K562 (cell line): ENCODE measurements around the gene ZSWIM4. TPM values are rescaled to one million over a fixed set of nuclear protein-coding genes. Genes with fewer than 3 reads are reported as not detected.

Experiments used
- ATAC-seq: fragments of 200-7000 bp; cut with Tn5 transposase; 3 replicates; pipeline ENCODE4 v1.9.1; 2020; ENCODE audit warnings: moderate library complexity
- BruUV-seq: library from RNA; stranded (reverse); fragments of 400-500 nt; replicated peaks from 2 replicates; lab custom pipeline; 2021; lab: Mats Ljungman, UMichigan
- CTCF ChIA-PET: fragments of 300-600 bp; formaldehyde crosslinking; extraction: SDS; loops from one replicate; lab custom pipeline; 2021; ENCODE audit warnings: low intra/inter-chr PET ratio; lab: Yijun Ruan, JAX
- POLR2A ChIA-PET: fragments of 300-600, 350-650 bp; sonication (Branson Sonifier 250); formaldehyde crosslinking; extraction: SDS; loops from one replicate; lab custom pipeline; 2021; ENCODE audit warnings: antibody characterized with exemption, inconsistent platforms; lab: Yijun Ruan, JAX
- DNase-seq, 4 experiments: peaks; one replicate each; pipeline versions ENCODE4 v3.0.0 to v3.0.0-alpha.2; 2011 to 2018; ENCODE audit warnings: low spot score in 3 of 4, mixed read lengths in 3 of 4; ENCODE audit errors: extremely low read depth in 1 of 4
- FAIRE-seq: peaks from 2 replicates; lab custom pipeline; 2011; peaks lifted over from hg19 to GRCh38; lab: Jason Lieb, UNC
- H2AFZ ChIP-seq: 2 replicates; pipeline ENCODE4 v1.6.0; 2011; ENCODE audit warnings: low read depth, low read length, control low read depth, inconsistent platforms
- H3K27ac ChIP-seq: fragments of 200-600 bp; 3 replicates; pipeline ENCODE4 v1.8.0; 2011; ENCODE audit warnings: low read depth, mild to moderate bottlenecking, control low read depth, inconsistent platforms, low read length, moderate library complexity, mixed read lengths; ENCODE audit errors: extremely low read depth
- H3K27me3 ChIP-seq, 2 experiments: fragments of 300-600 bp in 1 of 2; 2 replicates in 1 of 2; 3 replicates in 1 of 2; pipeline versions ENCODE4 v1.6.0 to v1.8.0; 2011; ENCODE audit warnings: inconsistent platforms in 2 of 2, low read length in 2 of 2, mild to moderate bottlenecking in 1 of 2, mixed read lengths in 1 of 2, moderate library complexity in 1 of 2; ENCODE audit not compliant: control insufficient read depth in 2 of 2, insufficient read depth in 2 of 2
- H3K36me3 ChIP-seq: fragments of 300-600 bp; 3 replicates; pipeline ENCODE4 v1.8.0; 2011; ENCODE audit warnings: mild to moderate bottlenecking, low read length, inconsistent platforms; ENCODE audit not compliant: control insufficient read depth, insufficient read depth
- H3K4me1 ChIP-seq, 2 experiments: fragments of 200-600 bp in 1 of 2; replicated peaks in 1 of 2; 2 replicates in 1 of 2; 3 replicates in 1 of 2; pipeline versions ENCODE4 v1.5.1 to v1.8.0; 2011; ENCODE audit warnings: inconsistent platforms in 2 of 2, low read length in 2 of 2, mild to moderate bottlenecking in 1 of 2, mixed read lengths in 1 of 2, moderate library complexity in 1 of 2; ENCODE audit not compliant: control insufficient read depth in 2 of 2, insufficient read depth in 2 of 2
- H3K4me2 ChIP-seq: 2 replicates; pipeline ENCODE4 v1.6.1; 2011; ENCODE audit warnings: low read length, control low read depth, inconsistent platforms, mixed read lengths; ENCODE audit not compliant: insufficient read depth
- H3K4me3 ChIP-seq: fragments of 200-600 bp; sonication (generic), shearing (Covaris generic); 2 replicates; pipeline ENCODE4 v1.5.1; 2016; ENCODE audit warnings: control low read depth, inconsistent platforms
- H3K79me2 ChIP-seq: fragments of 200-600 bp; 3 replicates; pipeline ENCODE4 v1.8.0; 2011; ENCODE audit warnings: low read length, inconsistent platforms; ENCODE audit not compliant: control insufficient read depth, insufficient read depth
- H3K9ac ChIP-seq, 2 experiments: 2 replicates each; pipeline versions ENCODE4 v1.6.0 to v1.6.1; 2011; ENCODE audit warnings: low read depth in 2 of 2, low read length in 2 of 2, control low read depth in 1 of 2, inconsistent platforms in 1 of 2, mild to moderate bottlenecking in 1 of 2, mixed read lengths in 1 of 2; ENCODE audit not compliant: insufficient read depth in 1 of 2
- H3K9me1 ChIP-seq: one replicate; pipeline ENCODE4 v1.6.0; 2011; ENCODE audit warnings: inconsistent platforms, mild to moderate bottlenecking, low read length, moderate library complexity; ENCODE audit not compliant: control insufficient read depth, insufficient read depth
- H3K9me3 ChIP-seq: replicated peaks from 2 replicates; pipeline ENCODE4 v1.5.1; 2011; ENCODE audit warnings: low read depth, low read length, inconsistent platforms; ENCODE audit not compliant: control insufficient read depth, insufficient read depth
- H4K20me1 ChIP-seq: replicated peaks from 2 replicates; pipeline ENCODE4 v1.6.1; 2011; ENCODE audit warnings: low read length, inconsistent platforms, mixed read lengths; ENCODE audit not compliant: control insufficient read depth, insufficient read depth
- BCOR ChIP-seq: fragments of 450-650 bp; IDR thresholded peaks from 2 replicates; pipeline ENCODE4 v1.6.1; 2016
- BRF2 ChIP-seq: IDR thresholded peaks from 3 replicates; pipeline ENCODE4 v1.6.1; 2011; ENCODE audit warnings: borderline replicate concordance, mild to moderate bottlenecking; ENCODE audit not compliant: insufficient read length, insufficient read depth
- CUX1 ChIP-seq: fragments of 200-800 bp; sonication (Bioruptor generic); IDR thresholded peaks from 2 replicates; pipeline ENCODE4 v1.6.1; 2016; ENCODE audit warnings: missing genetic modification characterization, missing compliant biosample characterization
- E2F6 ChIP-seq, 2 experiments: IDR thresholded peaks; 2 replicates each; pipeline ENCODE4 v1.6.1; 2011; ENCODE audit warnings: borderline replicate concordance in 1 of 2, control low read depth in 1 of 2, low read depth in 1 of 2, low read length in 1 of 2, mild to moderate bottlenecking in 1 of 2, mixed read lengths in 1 of 2, moderate library complexity in 1 of 2; ENCODE audit not compliant: insufficient read depth in 1 of 2, insufficient read length in 1 of 2, poor library complexity in 1 of 2, severe bottlenecking in 1 of 2; ENCODE audit errors: extremely low read depth in 1 of 2
- FOXK2 ChIP-seq, 2 experiments: fragments of 450-650 bp; IDR thresholded peaks in 1 of 2; conservative IDR thresholded peaks in 1 of 2; 2 replicates each; pipeline ENCODE4 v1.6.1; 2016; ENCODE audit warnings: low read depth in 2 of 2, mild to moderate bottlenecking in 1 of 2
- GABPA ChIP-seq: fragments of 200-800 bp; sonication (Bioruptor generic); conservative IDR thresholded peaks from 2 replicates; pipeline ENCODE4 v1.6.1; 2016; ENCODE audit warnings: low read depth, missing genetic modification characterization, missing compliant biosample characterization
- GABPB1 ChIP-seq: sonication (generic); formaldehyde crosslinking; IDR thresholded peaks from 2 replicates; pipeline ENCODE4 v1.8.0; 2022; ENCODE audit warnings: mild to moderate bottlenecking, missing genetic modification reagents
- RAD51 ChIP-seq: fragments of 450-650 bp; IDR thresholded peaks from 2 replicates; pipeline ENCODE4 v1.7.1; 2016; ENCODE audit warnings: low read depth, mild to moderate bottlenecking, borderline replicate concordance
- SIN3A ChIP-seq, 2 experiments: fragments of 150-350 bp in 1 of 2; IDR thresholded peaks; 2 replicates each; pipeline ENCODE4 v1.6.1; 2011 to 2016; ENCODE audit warnings: borderline replicate concordance in 2 of 2, low read depth in 2 of 2, low read length in 2 of 2, mild to moderate bottlenecking in 2 of 2, moderate library complexity in 2 of 2; ENCODE audit not compliant: control insufficient read depth in 1 of 2
- TCF7L2 ChIP-seq: fragments of 150-350 bp; IDR thresholded peaks from 2 replicates; pipeline ENCODE4 v1.6.1; 2016; ENCODE audit warnings: low read depth, mild to moderate bottlenecking, low read length, moderate library complexity
- ZBTB12 ChIP-seq: fragments of 250-450 bp; sonication (Bioruptor Pico); IDR thresholded peaks from 2 replicates; pipeline ENCODE4 v1.4.0; 2020
- WGBS: fragments of 100-300 bp; shearing (Covaris generic); methylation state at CpG from one replicate; pipeline ENCODE4 v1.1.6; 2016; ENCODE audit warnings: low coverage, mixed read lengths; ENCODE audit not compliant: insufficient coverage; ENCODE audit errors: missing lambda C conversion rate; 5-methylcytosine and 5-hydroxymethylcytosine counted together
- in situ Hi-C: fragments of 300-500 bp; cut with MboI; formaldehyde crosslinking; loops from 4 replicates; pipeline ENCODE4 v1.15.0; 2018; ENCODE audit warnings: inconsistent platforms, mixed read lengths
- intact Hi-C: fragments of 100-400 bp; cut with micrococcal nuclease; formaldehyde crosslinking; loops from 2 replicates; pipeline ENCODE4 v1.14.2; 2022
- polyA plus RNA-seq, 8 experiments: library from polyadenylated mRNA; depleted of rRNA in 4 of 8; stranded (reverse) in 5 of 8; unstranded in 3 of 8; fragments of >200 nt; fragmentation: Nextera tagmentation in 2 of 8; fragmentation: Illumina TruSeq in 1 of 8; extraction: Ambion mirVana in 2 of 8; extraction: Trizol in 1 of 8; gene quantifications; 2 replicates each; pipeline versions ENCODE4 v1.2.1 to v1.2.3, GENCODE V29; 2011 to 2014; ENCODE audit warnings: inconsistent platforms in 1 of 8, missing spikeins in 1 of 8
- total RNA-seq, 7 experiments: library from RNA; depleted of rRNA in 6 of 7; stranded (reverse); fragments of >200 nt in 6 of 7; fragmentation: Illumina TruSeq in 2 of 7; extraction: Trizol in 2 of 7; gene quantifications; 2 replicates each; pipeline versions ENCODE4 v1.2.1 to v1.2.3, GENCODE V29; 2011 to 2021; ENCODE audit warnings: low replicate concordance in 1 of 7

ZSWIM4 gene
- total and polyA plus RNA-seq, 9 of the 15 experiments (the other 6 are each of a cell fraction or from before 2014, with no cell fraction given): 0.25 to 3.7 (median 0.79) TPM; not detected in 2

- ChIA-PET POLR2A (interaction anchor here (0.6 to 2.0 kb wide), 6 partner anchors 9 to 604 kb away, joined by 3 to 6 read pairs (median 3); partner anchors contain the start of gene C19orf53), CTCF (no interaction called here)
- Histone ChIP-seq H3K4me2 (peak overlapping the region; percentile 85), H2AFZ (peak overlapping the region; percentile 61; the same call in 1 of the 2 replicates), H3K36me3 (peaks cover 62% of the 10 kb centered on the region; the same call in 1 of the 3 replicates), H3K4me1 (peaks cover 7 to 43% of the 10 kb centered on the region in 2 experiments; a peak in 3 of 5 replicates), H3K9ac (peak overlapping the region; percentile 61 to 97), H3K27me3 (no peaks in the 10 kb centered on the region), H3K4me3 (peak overlapping the region; percentile 60), H3K9me3 (no peaks in the 10 kb centered on the region), H4K20me1 (no peaks in the 10 kb centered on the region), H3K9me1 (no peaks in the 10 kb centered on the region), H3K27ac (peak overlapping the region; percentile 53; the same call in 1 of the 3 replicates), H3K79me2 (peaks cover 28% of the 10 kb centered on the region)
- FAIRE-seq (no peak), DNase-seq (peak; percentile 32 to 46 (median 42)), ATAC-seq (peak; percentile 65)
- WGBS: 1% methylated on average over 38 of the region's 48 CpGs
- BruUV-seq: no TSS peak
- intact Hi-C loops (no loop called here), in situ Hi-C loops (no loop called here)
- TF ChIP-seq GABPB1 (CRISPR knock-in tag): 0 out of 2 replicates have a peak, but pooled peaks have one; percentile 10
- TF ChIP-seq FOXK2 (conservative IDR thresholded peaks at IDR 0.05 in 1 of 2, IDR thresholded peaks at IDR 0.05 in 1 of 2; ENCODE audit: low read depth in 2 of 2): peak in 1 of 2 experiments; percentile 53; a peak in 2 of 4 replicates
- no peak for TF ChIP-seq ZBTB12
- no peak for TF ChIP-seq GABPA (tag)
- no peak for TF ChIP-seq RAD51
- peak in 1 of 2 experiments; percentile 65 for TF ChIP-seq E2F6 (IDR thresholded peaks at IDR 0.05; ENCODE audit: borderline replicate concordance in 1 of 2, extremely low read depth in 1 of 2, insufficient read depth in 1 of 2, insufficient read length in 1 of 2, low read depth in 1 of 2, low read length in 1 of 2, poor library complexity in 1 of 2, severe bottlenecking in 1 of 2)
- TF ChIP-seq BRF2: no peak
- TF ChIP-seq BCOR: peak; percentile 86
- no peak for TF ChIP-seq CUX1 (CRISPR knock-in tag)
- no peak for TF ChIP-seq TCF7L2
- TF ChIP-seq SIN3A (IDR thresholded peaks at IDR 0.05; ENCODE audit: borderline replicate concordance in 2 of 2, control insufficient read depth in 1 of 2, low read depth in 2 of 2, low read length in 2 of 2): peak in 1 of 2 experiments; percentile 43; a peak in 1 of 4 replicates
These were observed 30.3 kb upstream of the ZSWIM4 start for GRCh38 chr19:13764821-13765394.
